Prostate gland (tissue), 2 donors: ENCODE measurements around the gene CSK.

Experiments used
- CTCF ChIP-seq, 4 experiments: fragments of 200-600 bp in 2 of 4; fragments of 450-650 bp in 2 of 4; sonication (generic) in 2 of 4; IDR thresholded peaks; 1 replicate in 3 of 4; 2 replicates in 1 of 4; pipeline ENCODE4 v1.5.1; 2016 to 2019; ENCODE audit warnings: antibody characterized with exemption in 4 of 4, mild to moderate bottlenecking in 2 of 4, moderate library complexity in 2 of 4
- POLR2A ChIP-seq: fragments of 450-650 bp; IDR thresholded peaks from one replicate; pipeline ENCODE4 v1.6.1; 2016; ENCODE audit warnings: antibody characterized with exemption, mild to moderate bottlenecking

- no peak for TF ChIP-seq CTCF (IDR thresholded peaks at IDR 0.05)
- TF ChIP-seq POLR2A, result no peak
These were observed 63.3 kb downstream of the CSK start for GRCh38 chr15:74845208-74845568.
